ENCODE measurements around the gene FXYD5.
"Not testable (repeated sequence)": the region's sequence is repeated elsewhere in the genome, so short reads cannot be mapped to it uniquely, and the experiment has no call there.

Gene FXYD5

GRCh38 chr19:35120492-35120891 lies 34.0 kb upstream of the FXYD5 start:
- DNase-seq, result no peak

- DNase-seq, result no peak
These were observed 33.6 kb upstream of the FXYD5 start for GRCh38 chr19:35120898-35121297.

- no peak for DNase-seq
These were observed 31.6 kb upstream of the FXYD5 start for GRCh38 chr19:35122687-35123551.

DNA sequence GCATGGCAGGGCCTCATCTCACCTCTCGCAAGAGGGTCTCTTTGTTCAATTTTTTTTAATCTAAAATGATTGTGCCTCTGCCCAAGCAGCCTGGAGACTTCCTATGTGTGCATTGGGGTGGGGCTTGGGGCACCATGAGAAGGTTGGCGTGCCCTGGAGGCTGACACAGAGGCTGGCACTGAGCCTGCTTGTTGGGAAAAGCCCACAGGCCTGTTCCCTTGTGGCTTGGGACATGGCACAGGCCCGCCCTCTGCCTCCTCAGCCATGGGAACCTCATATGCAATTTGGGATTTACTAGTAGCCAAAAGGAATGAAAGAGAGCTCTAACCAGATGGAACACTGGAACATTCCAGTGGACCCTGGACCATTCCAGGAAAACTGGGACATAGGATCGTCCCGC lies 31.0 kb upstream of the FXYD5 start:
- no peak for DNase-seq

GRCh38 chr19:35124098-35125060 lies 30.2 kb upstream of the FXYD5 start:
- DNase-seq, result no peak

GRCh38 chr19:35125270-35125717 lies 29.2 kb upstream of the FXYD5 start:
- DNase-seq, result no peak

DNA sequence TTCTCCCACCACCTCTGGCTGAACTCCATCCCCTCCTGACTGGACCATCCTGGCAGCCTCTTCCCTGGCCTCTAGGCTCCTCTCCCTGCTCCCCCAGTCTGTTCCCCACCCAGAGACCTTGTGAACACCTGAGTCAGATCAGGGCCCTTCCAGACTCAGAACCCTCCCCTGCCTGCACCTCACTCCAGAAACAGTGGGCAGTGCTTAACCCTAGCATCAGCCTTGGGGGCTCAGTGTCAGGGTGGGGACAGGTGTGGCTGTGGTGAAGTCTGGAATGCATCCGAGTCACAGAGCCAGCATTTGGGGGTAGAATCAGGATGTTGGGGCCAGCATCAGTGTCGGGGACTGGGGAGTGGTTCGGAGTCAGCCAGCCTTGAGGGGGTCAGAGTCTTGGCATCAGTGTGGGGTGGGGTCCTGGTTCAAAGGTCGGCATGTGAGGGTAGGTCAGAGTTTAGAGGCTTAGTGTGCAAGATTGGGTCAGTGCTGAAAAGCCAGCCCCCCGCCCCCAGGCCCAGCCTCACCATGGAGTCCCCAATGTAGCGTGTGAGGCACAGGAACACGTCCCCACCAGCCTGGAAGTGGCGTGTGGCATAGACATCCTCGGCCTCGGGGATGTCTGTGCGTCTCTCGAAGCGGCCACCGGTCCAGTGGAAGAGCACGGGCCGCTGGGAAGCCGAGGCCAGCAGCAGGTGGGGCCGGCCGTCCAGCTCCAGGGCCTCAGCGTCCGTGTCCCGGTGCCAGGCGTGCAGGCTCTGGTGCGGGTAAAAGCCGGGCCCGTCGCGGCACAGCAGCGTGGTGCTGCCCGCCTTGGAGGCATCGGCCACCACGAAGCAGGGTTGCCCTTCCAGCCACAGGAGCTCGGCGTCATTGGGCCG lies 28.5 kb upstream of the FXYD5 start:
- DNase-seq, result no peak

DNA sequence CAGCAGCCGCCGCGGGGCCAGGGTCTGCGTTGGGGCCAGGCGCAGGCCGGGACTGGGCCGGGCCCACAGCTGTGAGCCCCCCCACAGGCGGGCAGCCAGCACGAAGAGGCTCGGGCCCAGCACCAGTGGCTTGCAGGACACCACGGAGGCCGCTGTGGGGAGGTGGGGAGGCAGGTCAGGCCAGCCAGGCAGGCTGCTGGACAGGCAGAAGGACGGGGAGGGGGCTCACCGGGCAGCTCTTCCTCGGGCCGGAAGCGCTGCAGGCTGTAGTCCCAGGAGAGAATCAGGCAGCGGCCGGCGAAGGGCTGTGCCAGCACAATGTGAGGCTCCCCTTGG lies 27.9 kb upstream of the FXYD5 start:
- DNase-seq, result no peak

DNA sequence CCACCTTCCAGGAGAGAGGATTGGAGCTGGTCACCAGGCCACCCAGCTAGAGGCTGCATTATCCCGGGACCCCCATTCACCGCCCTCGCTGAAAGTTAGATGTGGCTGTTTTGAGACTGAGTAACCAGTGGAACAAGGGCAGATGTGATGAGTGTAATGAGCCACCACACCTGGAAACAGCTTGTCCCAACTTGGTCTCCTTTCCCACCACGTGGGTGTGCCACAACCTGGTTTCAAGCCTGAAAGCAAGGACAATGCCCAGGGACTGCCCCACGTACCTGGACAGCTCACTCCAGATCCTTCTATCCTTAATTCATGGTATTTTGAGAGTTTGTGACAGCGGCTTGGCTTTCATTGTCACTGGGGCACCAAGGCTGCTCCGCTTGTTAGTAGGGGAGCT lies 26.7 kb upstream of the FXYD5 start:
- DNase-seq, result no peak

- DNase-seq, result no peak
These were observed 26.0 kb upstream of the FXYD5 start for GRCh38 chr19:35128398-35129057.

DNA sequence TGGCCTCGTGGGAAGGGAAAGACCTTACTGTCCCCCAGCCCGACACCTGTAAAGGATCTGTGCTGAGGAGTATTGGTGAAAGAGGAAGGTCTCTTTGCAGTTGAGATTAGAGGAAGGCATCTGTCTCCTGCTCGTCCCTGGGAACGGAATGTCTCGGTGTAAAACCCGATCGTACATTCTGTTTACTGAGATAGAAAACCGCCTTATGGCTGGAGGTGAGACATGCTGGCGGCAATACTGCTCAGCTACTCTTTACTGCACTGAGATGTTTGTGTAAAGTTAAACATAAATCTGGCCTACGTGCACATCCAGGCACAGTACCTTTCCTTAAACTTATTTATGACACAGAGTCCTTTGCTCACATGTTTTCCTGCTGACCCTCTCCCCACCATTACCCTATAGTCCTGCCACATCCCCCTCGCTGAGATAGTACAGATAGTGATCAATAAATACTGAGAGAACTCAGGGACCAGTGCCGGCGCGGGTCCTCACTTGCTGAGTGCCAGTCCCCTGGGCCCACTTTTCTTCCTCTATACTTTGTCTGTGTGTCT lies 24.7 kb upstream of the FXYD5 start:
- DNase-seq, result not testable (repeated sequence)

DNA sequence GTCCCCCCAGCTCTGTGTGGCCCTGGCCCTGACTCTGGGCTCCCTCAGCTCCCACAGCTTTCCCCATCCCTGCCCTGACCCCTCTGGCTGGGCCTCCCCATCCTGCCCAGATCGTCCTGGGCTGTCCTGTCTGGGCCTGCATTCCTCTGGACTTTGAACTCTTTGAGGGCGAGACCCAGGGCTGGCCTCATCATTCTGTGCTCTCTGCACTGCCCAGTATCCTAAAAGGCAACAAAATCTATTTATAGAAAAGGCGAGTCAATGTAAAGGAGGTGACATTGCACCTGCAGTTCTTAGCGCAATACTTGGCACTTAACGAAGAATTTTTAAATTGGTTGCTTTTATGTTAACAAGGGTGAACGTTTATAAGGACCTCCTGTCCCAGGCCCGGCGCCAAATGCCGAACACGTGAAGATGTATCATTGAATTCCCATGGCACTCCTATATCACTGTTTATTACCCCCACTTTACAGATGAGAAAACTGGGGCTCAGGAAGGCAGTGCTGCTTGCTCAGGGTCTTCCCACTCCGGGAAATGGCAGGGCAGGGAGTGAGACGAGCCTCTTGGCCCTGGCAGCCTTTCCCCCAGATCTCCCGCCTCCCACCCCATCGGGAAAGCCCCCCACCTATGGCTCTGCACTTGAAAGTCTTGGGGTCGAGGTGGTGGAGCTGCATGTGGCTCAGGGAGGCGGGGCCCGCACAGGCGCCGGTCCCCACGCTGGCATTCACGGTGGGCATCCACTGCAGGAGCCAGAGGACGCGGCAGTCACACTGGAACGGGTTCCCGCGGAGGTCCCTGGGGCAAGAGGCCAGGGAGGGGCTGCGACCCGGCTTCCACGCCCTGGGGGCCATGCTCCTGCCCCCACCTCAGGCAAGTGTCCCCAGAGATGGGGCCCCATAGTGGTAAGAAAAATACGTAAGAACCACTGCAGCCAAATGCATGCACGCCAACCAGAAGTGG lies 23.5 kb upstream of the FXYD5 start:
- no peak for DNase-seq

DNA sequence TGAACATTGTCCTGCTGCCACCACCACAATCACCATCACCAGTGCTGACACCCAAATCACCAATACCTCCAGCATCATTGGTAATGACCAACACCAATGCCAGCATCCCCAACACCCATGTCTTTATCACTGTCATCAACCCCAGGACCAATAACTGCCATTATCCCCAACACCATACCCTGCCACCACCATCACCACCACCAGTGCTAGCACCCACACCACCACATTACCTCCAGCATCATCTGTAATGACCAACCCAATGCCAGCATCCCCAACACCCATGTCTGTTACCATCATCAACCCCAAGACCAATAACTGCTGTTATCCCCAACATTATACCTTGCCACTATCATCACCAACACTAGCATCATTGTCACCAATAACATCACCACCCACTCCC lies 22.3 kb upstream of the FXYD5 start:
- no peak for DNase-seq

DNA sequence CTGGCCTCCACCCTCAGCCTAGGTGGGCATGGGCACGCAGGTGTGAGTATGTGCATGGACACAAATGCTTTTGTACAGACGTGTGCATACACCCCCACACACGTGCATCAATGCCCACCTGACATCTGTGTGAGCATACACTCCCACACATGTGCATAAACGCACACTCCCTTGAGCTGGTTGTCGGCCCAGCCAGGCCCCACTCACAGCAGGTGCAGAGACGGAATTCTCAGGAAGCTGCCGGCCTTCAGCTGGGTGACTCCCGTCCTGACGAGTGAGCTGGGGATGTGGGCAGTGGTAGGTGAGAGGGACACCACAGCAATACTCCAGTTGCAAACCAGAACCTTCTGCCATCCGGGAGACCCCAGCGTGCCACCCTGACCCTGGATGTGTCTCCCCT lies 20.7 kb upstream of the FXYD5 start:
- no peak for DNase-seq

- DNase-seq, result no peak
These were observed 19.8 kb upstream of the FXYD5 start, which contains the start of gene LGI4 for GRCh38 chr19:35134601-35135242. Gene LGI4 (minus strand): TSS chr19:35135059. CDS start chr19:35134680, 379 bp downstream.

DNA sequence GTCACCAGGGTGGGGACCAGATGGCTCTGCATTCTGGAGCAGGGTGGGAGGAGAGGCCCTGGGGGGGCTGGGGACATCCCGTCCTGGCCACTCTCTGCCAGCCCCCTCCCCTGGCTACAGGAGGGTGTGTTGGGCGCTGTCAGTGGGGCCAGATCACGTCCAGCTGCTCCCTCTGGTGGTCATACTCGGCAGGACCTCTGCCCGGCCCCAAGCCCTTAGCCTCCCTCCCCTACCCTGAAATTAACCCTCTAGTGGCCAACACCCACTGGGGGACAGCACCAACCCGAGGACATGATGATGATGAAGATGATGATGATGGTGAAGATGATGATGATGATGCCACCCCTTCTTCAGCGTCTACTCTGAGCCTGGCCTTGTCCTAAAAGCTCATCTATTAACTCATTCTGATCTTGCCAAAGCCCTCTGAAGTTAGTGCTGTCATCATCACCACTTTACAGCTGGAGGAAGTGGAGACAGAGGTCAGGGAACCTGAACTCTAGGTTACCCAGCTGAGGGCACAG lies 19.1 kb upstream of the FXYD5 start:
- DNase-seq, result no peak

- no peak for DNase-seq
These were observed 18.3 kb upstream of the FXYD5 start for GRCh38 chr19:35136231-35136630.

DNA sequence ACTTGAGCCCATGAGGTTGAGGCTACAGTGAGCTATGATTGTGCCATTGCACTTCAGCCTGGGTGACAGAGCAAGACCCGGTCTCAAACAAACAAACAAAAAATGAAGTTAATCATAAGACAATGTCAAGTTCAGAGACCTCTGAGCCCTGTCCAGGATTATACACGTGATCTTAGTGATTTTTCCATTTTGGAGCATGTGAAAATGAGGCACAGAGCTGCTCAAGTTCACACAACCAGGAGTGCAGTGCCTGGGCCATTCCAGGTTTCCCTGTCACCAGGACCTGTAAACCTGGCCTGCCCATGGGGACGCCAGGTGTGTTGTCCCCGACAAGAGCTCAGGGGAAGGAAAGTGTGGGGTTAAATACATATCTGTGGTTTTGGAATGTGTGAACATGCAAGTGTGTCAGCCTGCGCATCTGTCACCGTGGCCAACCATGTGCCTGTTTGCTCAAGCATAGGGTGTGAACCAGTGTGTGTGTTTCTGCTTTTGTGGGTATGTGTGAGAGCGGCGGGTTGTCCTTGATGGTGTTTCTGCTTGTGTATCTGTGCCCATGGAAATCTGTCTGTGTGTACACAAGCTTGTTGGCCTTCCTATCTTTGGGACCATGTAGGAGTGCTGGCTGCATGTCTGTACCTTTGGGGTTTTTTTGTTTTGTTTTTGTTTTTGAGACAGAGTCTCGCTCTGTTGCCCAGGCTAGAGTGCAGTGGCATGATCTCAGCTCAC lies 17.4 kb upstream of the FXYD5 start:
- DNase-seq, result no peak

DNA sequence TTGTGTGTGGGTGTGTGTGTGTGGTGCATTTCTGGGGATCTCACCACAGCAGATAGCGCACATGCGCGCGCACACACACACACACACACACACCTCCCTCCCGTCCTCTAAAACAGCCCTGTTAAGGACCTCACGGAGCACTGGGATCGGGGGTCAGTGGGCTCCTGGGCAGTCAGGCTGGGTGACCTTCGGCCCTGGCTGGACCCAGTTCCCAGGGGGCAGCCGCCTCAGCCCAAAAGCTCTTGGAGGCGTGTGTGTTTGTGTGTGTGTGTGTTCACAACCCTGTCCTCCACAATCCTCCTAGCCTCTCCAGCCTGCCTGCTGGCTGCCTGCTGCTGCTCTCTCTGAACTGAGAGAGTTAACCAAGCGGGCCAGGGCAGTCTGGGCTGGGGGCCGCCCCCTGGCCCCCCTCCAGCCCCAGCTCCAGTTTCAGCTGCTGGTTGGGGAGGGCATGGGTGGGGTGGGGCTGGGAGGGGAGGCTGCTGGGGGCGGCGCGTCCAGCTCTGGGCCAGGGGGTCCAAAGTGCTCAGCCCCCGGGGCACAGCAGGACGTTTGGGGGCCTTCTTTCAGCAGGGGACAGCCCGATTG lies 16.1 kb upstream of the FXYD5 start, which contains the start of gene FXYD1:
Gene FXYD1, plus strand, starts transcription at position 520 of the 588 bp plus-strand sequence. CDS start 1,256 bp downstream, outside the sequence.
- no peak for DNase-seq
